ENCODE data around the gene NHEJ1.

GRCh38 chr2:219198974-219199373, 38.4 kb upstream of the NHEJ1 start:
- TF ChIP-seq CTCF (IDR thresholded peaks at IDR 0.05; ENCODE audit: insufficient read depth, low read length, poor library complexity, severe bottlenecking) = no peak
- TF ChIP-seq EZH2phosphoT487 (conservative IDR thresholded peaks at IDR 0.05; ENCODE audit: low read length) = no peak
